SJSA1 (cell line): ENCODE measurements around the gene NAV2. TPM values are rescaled to one million over a fixed set of nuclear protein-coding genes. Genes with fewer than 3 reads are reported as not detected.

Source experiments
- DNase-seq, 2 experiments: peaks; one replicate each; pipeline ENCODE4 v3.0.0-alpha.2; 2015 to 2020; ENCODE audit warnings: low spot score in 2 of 2, low read depth in 1 of 2
- H3K27ac ChIP-seq: fragments of 250-450 bp; sonication (Bioruptor Pico); 2 replicates; pipeline ENCODE4 v1.5.1; 2020; ENCODE audit warnings: mild to moderate bottlenecking, moderate library complexity
- H3K27me3 ChIP-seq: fragments of 250-450 bp; sonication (Bioruptor Pico); replicated peaks from 2 replicates; pipeline ENCODE4 v1.5.1; 2020; ENCODE audit warnings: mild to moderate bottlenecking, moderate library complexity
- H3K36me3 ChIP-seq: fragments of 250-450 bp; sonication (Bioruptor Pico); 2 replicates; pipeline ENCODE4 v1.5.1; 2020; ENCODE audit warnings: mild to moderate bottlenecking
- H3K4me1 ChIP-seq: fragments of 250-450 bp; sonication (Bioruptor Pico); replicated peaks from 2 replicates; pipeline ENCODE4 v1.6.1; 2021; ENCODE audit warnings: mild to moderate bottlenecking
- H3K4me3 ChIP-seq: fragments of 250-450 bp; sonication (Bioruptor Pico); 2 replicates; pipeline ENCODE4 v1.5.1; 2020; ENCODE audit warnings: mild to moderate bottlenecking
- H3K9me3 ChIP-seq: fragments of 250-450 bp; sonication (Bioruptor Pico); replicated peaks from 2 replicates; pipeline ENCODE4 v1.5.1; 2020; ENCODE audit warnings: mild to moderate bottlenecking
- total RNA-seq: library from RNA; depleted of rRNA; stranded (reverse); fragments of >200 nt; shearing (Covaris generic); gene quantifications from 2 replicates; pipeline ENCODE4 v1.2.3, GENCODE V29; 2014

NAV2 gene
- total RNA-seq, 1 experiment from 2014 or later: 2.6 TPM

- Histone ChIP-seq H3K27me3 (no peaks in the 10 kb centered on the region), H3K4me3 (no peak overlapping the region), H3K9me3 (no peaks in the 10 kb centered on the region), H3K36me3 (no peaks in the 10 kb centered on the region), H3K27ac (no peak overlapping the region), H3K4me1 (peaks cover 9% of the 10 kb centered on the region)
- no peak for DNase-seq
These were observed 62.4 kb downstream of the NAV2 start for GRCh38 chr11:19774817-19775580.

- DNase-seq: no peak
These were observed 63.0 kb downstream of the NAV2 start for GRCh38 chr11:19775622-19776021.

GRCh38 chr11:19777039-19777376 is 64.4 kb downstream of the NAV2 start:
- Histone ChIP-seq H3K4me3 (peak overlapping the region; percentile 20; the same call in 1 of the 2 replicates), H3K4me1 (peaks cover 4% of the 10 kb centered on the region), H3K27me3 (no peaks in the 10 kb centered on the region), H3K9me3 (no peaks in the 10 kb centered on the region), H3K36me3 (no peaks in the 10 kb centered on the region), H3K27ac (no peak overlapping the region)
- no peak for DNase-seq

More at GRCh38 chr11:19775622-19776021, 63.0 kb downstream of the NAV2 start:
- Histone ChIP-seq H3K4me3 (no peak overlapping the region), H3K27ac (no peak overlapping the region), H3K27me3 (no peaks in the 10 kb centered on the region), H3K9me3 (no peaks in the 10 kb centered on the region), H3K36me3 (no peaks in the 10 kb centered on the region), H3K4me1 (peaks cover 4% of the 10 kb centered on the region)

GRCh38 chr11:19777377-19778102 is 64.9 kb downstream of the NAV2 start:
- Histone ChIP-seq H3K27ac (no peak overlapping the region), H3K4me3 (peak overlapping the region; percentile 20; the same call in 1 of the 2 replicates), H3K9me3 (no peaks in the 10 kb centered on the region), H3K36me3 (no peaks in the 10 kb centered on the region), H3K27me3 (no peaks in the 10 kb centered on the region), H3K4me1 (peaks cover 4% of the 10 kb centered on the region)
- DNase-seq: peak; percentile 49 to 60

- no peak for DNase-seq
- no peaks in the 10 kb centered on the region for H3K36me3 ChIP-seq
- no peak overlapping the region for H3K27ac ChIP-seq
- no peaks in the 10 kb centered on the region for H3K9me3 ChIP-seq
- no peaks in the 10 kb centered on the region for H3K27me3 ChIP-seq
- H3K4me3 ChIP-seq: no peak overlapping the region
- H3K4me1 ChIP-seq: peaks cover 4% of the 10 kb centered on the region
These were observed 67.1 kb downstream of the NAV2 start for GRCh38 chr11:19779740-19780139.

- Histone ChIP-seq H3K4me3 (no peak overlapping the region), H3K4me1 (peaks cover 4% of the 10 kb centered on the region), H3K9me3 (no peaks in the 10 kb centered on the region), H3K27ac (no peak overlapping the region), H3K36me3 (no peaks in the 10 kb centered on the region), H3K27me3 (no peaks in the 10 kb centered on the region)
- DNase-seq: no peak
These were observed 68.7 kb downstream of the NAV2 start for GRCh38 chr11:19781351-19781750.

- H3K4me1 ChIP-seq: no peaks in the 10 kb centered on the region
- no peak overlapping the region for H3K4me3 ChIP-seq
- H3K27ac ChIP-seq: no peak overlapping the region
- no peaks in the 10 kb centered on the region for H3K36me3 ChIP-seq
- H3K27me3 ChIP-seq: no peaks in the 10 kb centered on the region
- no peak for DNase-seq
- H3K9me3 ChIP-seq: no peaks in the 10 kb centered on the region
These were observed 72.6 kb downstream of the NAV2 start for GRCh38 chr11:19785265-19785664.

- H3K36me3 ChIP-seq: no peaks in the 10 kb centered on the region
- no peak overlapping the region for H3K4me3 ChIP-seq
- no peak for DNase-seq
- no peaks in the 10 kb centered on the region for H3K9me3 ChIP-seq
- no peak overlapping the region for H3K27ac ChIP-seq
- no peaks in the 10 kb centered on the region for H3K27me3 ChIP-seq
- H3K4me1 ChIP-seq: no peaks in the 10 kb centered on the region
These were observed 74.0 kb downstream of the NAV2 start for GRCh38 chr11:19786644-19787043.

- no peaks in the 10 kb centered on the region for H3K4me1 ChIP-seq
- no peak overlapping the region for H3K27ac ChIP-seq
- no peak overlapping the region for H3K4me3 ChIP-seq
- no peak for DNase-seq
- no peaks in the 10 kb centered on the region for H3K27me3 ChIP-seq
- H3K36me3 ChIP-seq: no peaks in the 10 kb centered on the region
- H3K9me3 ChIP-seq: no peaks in the 10 kb centered on the region
These were observed 75.8 kb downstream of the NAV2 start for GRCh38 chr11:19788435-19788834.

- H3K36me3 ChIP-seq: no peaks in the 10 kb centered on the region
- no peak overlapping the region for H3K27ac ChIP-seq
- H3K27me3 ChIP-seq: no peaks in the 10 kb centered on the region
- H3K9me3 ChIP-seq: no peaks in the 10 kb centered on the region
- no peaks in the 10 kb centered on the region for H3K4me1 ChIP-seq
- no peak for DNase-seq
- H3K4me3 ChIP-seq: no peak overlapping the region
These were observed 76.6 kb downstream of the NAV2 start for GRCh38 chr11:19789245-19789644.

GRCh38 chr11:19789835-19790710 is 77.4 kb downstream of the NAV2 start:
- Histone ChIP-seq H3K27me3 (no peaks in the 10 kb centered on the region), H3K27ac (no peak overlapping the region), H3K36me3 (no peaks in the 10 kb centered on the region), H3K4me3 (no peak overlapping the region), H3K4me1 (no peaks in the 10 kb centered on the region), H3K9me3 (no peaks in the 10 kb centered on the region)
- no peak for DNase-seq

GRCh38 chr11:19790831-19791552 is 78.4 kb downstream of the NAV2 start:
- Histone ChIP-seq H3K27ac (no peak overlapping the region), H3K27me3 (no peaks in the 10 kb centered on the region), H3K4me1 (no peaks in the 10 kb centered on the region), H3K4me3 (no peak overlapping the region), H3K9me3 (no peaks in the 10 kb centered on the region), H3K36me3 (no peaks in the 10 kb centered on the region)
- no peak for DNase-seq

GRCh38 chr11:19792510-19792909 is 79.9 kb downstream of the NAV2 start:
- H3K36me3 ChIP-seq: no peaks in the 10 kb centered on the region
- no peaks in the 10 kb centered on the region for H3K27me3 ChIP-seq
- no peak overlapping the region for H3K27ac ChIP-seq
- no peaks in the 10 kb centered on the region for H3K9me3 ChIP-seq
- DNase-seq: no peak
- no peak overlapping the region for H3K4me3 ChIP-seq
- H3K4me1 ChIP-seq: no peaks in the 10 kb centered on the region
